Heart left ventricle (tissue), 13 donors: Measurements from ENCODE around the gene USP40.

Source experiments
- CTCF ChIP-seq, 12 donors: fragments of 200-600 bp; sonication (generic) in 4 of 12; IDR thresholded peaks; one replicate each; pipeline versions ENCODE4 v1.5.0 to v1.8.0; 2018 to 2022; ENCODE audit warnings: antibody characterized with exemption in 12 of 12, mild to moderate bottlenecking in 5 of 12
- POLR2A ChIP-seq, 2 donors: fragments of 450-650 bp; IDR thresholded peaks; one replicate each; pipeline ENCODE4 v1.6.1; 2017; ENCODE audit warnings: antibody characterized with exemption in 2 of 2, mild to moderate bottlenecking in 2 of 2, moderate library complexity in 2 of 2
- donor health status: ischemic (EF 13 %, LVEDD 7.1; RV severe dilation, severe dysfunction).
- donor health status: DM: no; HTN: yes; CAD: no.
- donor health status: DM: no; HTN: no; CAD: no.
- donor health status: ischemic (EF 25% LVEDD 6.9; RV normal size, moderate dysfunction).
- donor health status: ischemic (EF 25% LVEDD 5.7; RV mildly dilated, moderate dysfunction).
- donor health status: ischemic (EF 35%, LVEDD 5.7; RV mildly dilated, moderate dysfunction).
- donor health status: nonischemic (EF 11% LVEDD 7.7; RV severe dilation, severe dysfunction).
- donor health status: DM: yes; HTN: yes; CAD: no.
- donor health status: PGD.
- donor health status: ischemic (EF 29% LVEDD 5.4; RV normal size, mild dysfunction).
- donor health status: nonischemic (EF 23%, LVEDD 6.1; RV moderate dilation, normal function).

GRCh38 chr2:233430081-233430480 is 136.5 kb downstream of the USP40 start:
- TF ChIP-seq CTCF (IDR thresholded peaks at IDR 0.05) (no peak), POLR2A (IDR thresholded peaks at IDR 0.05) (no peak)
